Activated naive CD8-positive, alpha-beta T cell treated with anti-CD3 and anti-CD28 coated beads, Interleukin-2, amount 50 U/mL, for 24 hours (primary cell): Measurements from ENCODE around the gene WDR6.

Experiments
- ATAC-seq: fragments of 150-1000 bp; cut with Tn5 transposase; one replicate; pipeline ENCODE4 v1.10.0; 2021
- DNase-seq: peaks from one replicate; pipeline ENCODE4 v3.0.0; 2021
- H3K27ac Mint-ChIP-seq: one replicate; pipeline ENCODE4 v1.8.0; 2021; ENCODE audit warnings: mild to moderate bottlenecking, mixed read lengths
- H3K27me3 Mint-ChIP-seq: one replicate; pipeline ENCODE4 v1.8.0; 2021; ENCODE audit warnings: mixed read lengths
- H3K36me3 Mint-ChIP-seq: one replicate; pipeline ENCODE4 v1.8.0; 2021; ENCODE audit warnings: low read depth, mixed read lengths
- H3K4me1 Mint-ChIP-seq: one replicate; pipeline ENCODE4 v1.8.0; 2021; ENCODE audit warnings: mixed read lengths
- H3K4me3 Mint-ChIP-seq: one replicate; pipeline ENCODE4 v1.8.0; 2021; ENCODE audit warnings: mild to moderate bottlenecking, moderate library complexity, mixed read lengths
- H3K9me3 Mint-ChIP-seq: one replicate; pipeline ENCODE4 v1.8.0; 2021; ENCODE audit warnings: mixed read lengths

WDR6 gene

GRCh38 chr3:48985831-48986376, 21.3 kb upstream of the WDR6 start:
- Mint-ChIP-seq H3K4me3 (no peak overlapping the region), H3K27me3 (no peaks in the 10 kb centered on the region), H3K4me1 (peaks cover 18% of the 10 kb centered on the region), H3K27ac (peak overlapping the region; percentile 32), H3K9me3 (no peaks in the 10 kb centered on the region), H3K36me3 (peaks cover 26% of the 10 kb centered on the region)
- DNase-seq (no peak), ATAC-seq (no peak)

DNA sequence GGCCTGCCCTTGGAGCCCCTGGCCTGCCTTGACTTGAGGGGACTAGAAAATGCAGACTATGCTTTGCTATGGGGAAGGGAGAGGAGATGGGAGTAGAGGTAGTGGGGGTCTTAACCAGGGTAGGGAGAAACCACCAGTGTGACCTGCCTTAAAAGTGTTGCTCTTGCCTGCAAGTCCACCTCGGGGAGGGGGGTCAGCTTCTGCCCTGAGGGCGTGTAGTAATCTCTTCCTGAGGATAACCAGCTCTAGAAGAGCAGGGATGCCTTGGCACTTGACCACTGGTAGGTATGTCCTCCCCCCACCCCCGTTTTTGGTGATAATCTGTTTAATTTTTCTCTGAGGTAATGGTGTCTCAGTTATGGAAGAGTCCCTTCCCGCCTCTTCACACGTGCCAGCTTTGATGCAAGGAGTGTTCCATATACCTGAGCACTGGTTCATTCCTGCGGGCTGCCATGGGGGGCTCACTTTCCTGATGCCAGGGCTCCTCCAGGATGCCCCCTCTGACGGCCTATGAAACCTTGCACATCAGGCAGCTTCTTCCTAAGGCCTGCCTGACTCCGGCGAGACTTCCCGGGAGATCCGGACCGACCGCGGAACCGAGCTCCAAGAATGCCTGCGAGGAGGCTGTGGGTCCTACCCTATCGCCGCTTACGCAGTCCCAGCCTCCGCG, 17.9 kb upstream of the WDR6 start:
- Mint-ChIP-seq H3K27ac (peak overlapping the region; percentile 89), H3K9me3 (no peaks in the 10 kb centered on the region)

GRCh38 chr3:48989796-48990635, 17.2 kb upstream of the WDR6 start, which contains the start of gene P4HTM:
Gene P4HTM (plus strand): TSS chr3:48990241. CDS start chr3:48990257, 16 bp downstream.
- Mint-ChIP-seq H3K4me3 (peak within 1 kb of the TSS; percentile 92), H3K9me3 (no peaks in the 10 kb centered on the region), H3K27ac (peak within 1 kb of the TSS; percentile 89), H3K27me3 (no peaks in the 10 kb centered on the region), H3K4me1 (peaks cover 40% of the 10 kb centered on the region), H3K36me3 (peaks cover 7% of the 10 kb centered on the region)
- ATAC-seq (peak; percentile 88), DNase-seq (peak; percentile 87)

More for the DNA sequence above, 17.9 kb upstream of the WDR6 start:
- peaks cover 7% of the 10 kb centered on the region for H3K36me3 Mint-ChIP-seq
- ATAC-seq (peak; percentile 13), DNase-seq (no peak)
- peaks cover 36% of the 10 kb centered on the region for H3K4me1 Mint-ChIP-seq
- H3K27me3 Mint-ChIP-seq = no peaks in the 10 kb centered on the region
- H3K4me3 Mint-ChIP-seq = peak overlapping the region; percentile 92

- peaks cover 7% of the 10 kb centered on the region for H3K36me3 Mint-ChIP-seq
- ATAC-seq = no peak
- H3K27ac Mint-ChIP-seq = peak overlapping the region; percentile 88
- peak overlapping the region; percentile 88 for H3K4me3 Mint-ChIP-seq
- DNase-seq = peak; percentile 44
- H3K27me3 Mint-ChIP-seq = no peaks in the 10 kb centered on the region
- peaks cover 41% of the 10 kb centered on the region for H3K4me1 Mint-ChIP-seq
- no peaks in the 10 kb centered on the region for H3K9me3 Mint-ChIP-seq
Measured at GRCh38 chr3:48990636-48991469, 16.3 kb upstream of the WDR6 start.

GRCh38 chr3:48991851-48992545, 15.2 kb upstream of the WDR6 start:
- Mint-ChIP-seq H3K9me3 (no peaks in the 10 kb centered on the region), H3K27me3 (no peaks in the 10 kb centered on the region), H3K4me1 (peaks cover 41% of the 10 kb centered on the region), H3K36me3 (peaks cover 7% of the 10 kb centered on the region), H3K27ac (peak overlapping the region; percentile 88), H3K4me3 (peak overlapping the region; percentile 88)
- ATAC-seq = no peak
- no peak for DNase-seq

GRCh38 chr3:48993834-48994233, 13.4 kb upstream of the WDR6 start:
- H3K4me1 Mint-ChIP-seq = peaks cover 31% of the 10 kb centered on the region
- DNase-seq (no peak), ATAC-seq (no peak)
- no peaks in the 10 kb centered on the region for H3K27me3 Mint-ChIP-seq
- no peak overlapping the region for H3K4me3 Mint-ChIP-seq
- peak overlapping the region; percentile 44 for H3K27ac Mint-ChIP-seq
- H3K36me3 Mint-ChIP-seq = peaks cover 5% of the 10 kb centered on the region
- H3K9me3 Mint-ChIP-seq = no peaks in the 10 kb centered on the region

GRCh38 chr3:48996640-48997039, 10.6 kb upstream of the WDR6 start:
- no peak overlapping the region for H3K4me3 Mint-ChIP-seq
- no peak for ATAC-seq
- no peaks in the 10 kb centered on the region for H3K9me3 Mint-ChIP-seq
- peaks cover 15% of the 10 kb centered on the region for H3K4me1 Mint-ChIP-seq
- no peak overlapping the region for H3K27ac Mint-ChIP-seq
- no peaks in the 10 kb centered on the region for H3K27me3 Mint-ChIP-seq
- DNase-seq = no peak
- peaks cover 2% of the 10 kb centered on the region for H3K36me3 Mint-ChIP-seq

- Mint-ChIP-seq H3K27ac (no peak overlapping the region), H3K4me1 (peaks cover 11% of the 10 kb centered on the region), H3K9me3 (no peaks in the 10 kb centered on the region), H3K36me3 (peaks cover 2% of the 10 kb centered on the region), H3K4me3 (no peak overlapping the region), H3K27me3 (no peaks in the 10 kb centered on the region)
- DNase-seq = no peak
- ATAC-seq = no peak
Measured at GRCh38 chr3:48997102-48997635, 10.0 kb upstream of the WDR6 start.

DNA sequence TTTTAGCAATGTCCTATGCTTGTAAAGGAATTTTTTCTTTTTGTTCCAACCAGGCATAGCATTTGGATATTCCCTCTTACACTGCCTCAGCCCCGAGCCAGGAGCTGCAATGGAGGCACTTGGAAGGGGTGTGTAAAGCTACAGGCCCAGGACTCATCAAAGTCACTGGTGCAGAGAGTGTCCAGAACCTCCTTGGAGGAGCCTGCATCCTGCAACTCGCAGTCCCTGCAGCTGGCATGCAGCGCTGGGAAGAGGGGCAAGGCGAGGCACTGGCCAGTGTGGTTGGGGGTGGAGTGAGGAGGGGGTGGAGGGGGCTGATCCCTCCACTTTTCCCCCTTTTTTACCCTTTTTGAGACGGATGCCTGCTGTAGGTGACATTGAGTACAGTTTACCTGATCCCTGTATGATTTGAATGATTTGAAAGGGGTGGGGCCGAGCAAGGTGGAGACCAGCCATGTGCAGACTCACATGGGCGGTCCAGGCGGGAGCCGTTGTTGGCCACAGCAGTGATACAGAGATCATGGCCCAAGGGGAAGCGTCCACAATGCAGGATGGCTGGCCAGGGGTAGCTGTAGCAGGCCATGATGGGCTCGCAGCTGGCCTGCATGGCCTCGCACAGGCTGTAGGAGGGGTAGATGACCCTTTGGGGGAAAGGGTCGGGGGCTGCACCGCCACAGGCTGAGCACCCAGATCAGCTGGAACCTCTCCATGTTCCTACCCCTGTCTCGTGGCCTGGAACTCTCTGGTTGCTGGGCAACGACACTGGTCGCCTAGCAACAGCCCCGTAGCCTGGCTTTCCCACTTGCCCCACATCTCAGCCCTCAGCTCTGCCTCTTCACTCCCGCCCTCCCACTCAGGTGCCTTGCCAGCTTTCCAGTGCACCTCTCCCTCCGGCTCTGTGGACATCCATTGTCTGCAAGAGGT, 9.2 kb upstream of the WDR6 start:
- no peaks in the 10 kb centered on the region for H3K27me3 Mint-ChIP-seq
- peaks cover 11% of the 10 kb centered on the region for H3K4me1 Mint-ChIP-seq
- ATAC-seq (no peak), DNase-seq (no peak)
- no peak overlapping the region for H3K4me3 Mint-ChIP-seq
- H3K27ac Mint-ChIP-seq = no peak overlapping the region
- peaks cover 2% of the 10 kb centered on the region for H3K36me3 Mint-ChIP-seq
- no peaks in the 10 kb centered on the region for H3K9me3 Mint-ChIP-seq

DNA sequence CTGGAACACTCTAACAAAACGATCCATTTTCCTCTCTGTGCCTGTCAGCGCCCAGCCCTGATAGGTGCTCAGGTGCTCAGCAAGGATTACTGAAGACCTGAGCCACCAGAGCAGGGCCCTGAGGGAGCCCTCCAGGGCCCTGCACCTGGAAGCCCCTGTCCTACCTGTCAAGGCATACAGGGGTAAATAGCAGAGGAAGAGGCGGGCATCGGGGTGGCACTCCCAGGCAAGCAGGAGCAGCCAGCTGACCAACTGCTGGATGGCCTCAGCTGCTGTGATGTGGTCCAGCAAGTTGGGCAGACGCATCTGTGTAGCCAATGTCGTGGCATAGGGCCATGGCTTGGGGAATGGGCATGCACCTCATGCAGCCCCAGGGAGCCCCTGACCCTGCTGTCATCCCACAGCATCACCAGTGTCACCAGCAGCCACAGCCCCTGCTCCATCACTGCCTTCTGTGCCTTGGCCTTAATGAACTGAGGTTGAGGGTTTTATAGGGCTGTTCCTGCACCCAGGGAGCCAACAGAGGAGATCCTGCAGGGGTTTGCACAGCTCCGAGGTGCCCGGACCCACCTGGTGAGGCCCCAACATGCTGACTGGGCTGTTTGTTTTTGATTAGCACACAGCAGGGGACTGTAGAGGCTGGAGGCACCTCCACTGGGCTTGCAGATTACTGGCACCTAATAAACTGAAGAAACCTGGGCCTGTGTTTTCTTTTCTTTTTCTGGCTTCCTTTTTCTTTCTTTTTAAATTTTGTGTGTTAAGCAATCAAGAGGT, 7.9 kb upstream of the WDR6 start:
- Mint-ChIP-seq H3K27ac (no peak overlapping the region), H3K27me3 (no peaks in the 10 kb centered on the region), H3K4me1 (peaks cover 5% of the 10 kb centered on the region), H3K36me3 (no peaks in the 10 kb centered on the region), H3K9me3 (no peaks in the 10 kb centered on the region), H3K4me3 (no peak overlapping the region)
- DNase-seq (no peak), ATAC-seq (no peak)

DNA sequence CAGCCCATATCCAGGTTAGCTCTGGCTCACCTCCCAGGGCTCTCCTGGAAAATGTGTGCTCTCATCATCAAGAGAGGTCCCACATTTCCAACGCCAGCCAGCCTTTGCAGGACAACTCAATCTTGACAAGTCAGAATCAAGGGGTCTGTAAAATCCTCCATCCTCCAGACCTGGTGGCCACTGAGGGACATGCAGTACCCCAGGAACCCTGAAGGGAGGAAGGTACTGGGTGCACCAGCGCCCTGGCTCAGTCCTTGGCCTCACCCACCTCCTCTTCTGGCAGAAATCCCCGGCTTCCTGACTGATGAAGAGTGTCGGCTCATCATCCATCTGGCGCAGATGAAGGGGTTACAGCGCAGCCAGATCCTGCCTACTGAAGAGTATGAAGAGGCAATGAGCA, 6.0 kb upstream of the WDR6 start:
- no peaks in the 10 kb centered on the region for H3K9me3 Mint-ChIP-seq
- no peaks in the 10 kb centered on the region for H3K4me1 Mint-ChIP-seq
- ATAC-seq (no peak), DNase-seq (no peak)
- no peaks in the 10 kb centered on the region for H3K27me3 Mint-ChIP-seq
- H3K4me3 Mint-ChIP-seq = no peak overlapping the region
- no peak overlapping the region for H3K27ac Mint-ChIP-seq
- H3K36me3 Mint-ChIP-seq = no peaks in the 10 kb centered on the region
